Measurements from ENCODE around the gene SLC7A4.
"Not testable (repeated sequence)": the region's sequence is repeated elsewhere in the genome, so short reads cannot be mapped to it uniquely, and the experiment has no call there.

SLC7A4 gene

GRCh38 chr22:21014726-21015465 is 17.5 kb downstream of the SLC7A4 start, which contains the start of gene P2RX6:
TSS of gene P2RX6 (plus strand) at chr22:21015165. CDS start at chr22:21015175, 10 bp downstream.
- DNase-seq = no peak

DNA sequence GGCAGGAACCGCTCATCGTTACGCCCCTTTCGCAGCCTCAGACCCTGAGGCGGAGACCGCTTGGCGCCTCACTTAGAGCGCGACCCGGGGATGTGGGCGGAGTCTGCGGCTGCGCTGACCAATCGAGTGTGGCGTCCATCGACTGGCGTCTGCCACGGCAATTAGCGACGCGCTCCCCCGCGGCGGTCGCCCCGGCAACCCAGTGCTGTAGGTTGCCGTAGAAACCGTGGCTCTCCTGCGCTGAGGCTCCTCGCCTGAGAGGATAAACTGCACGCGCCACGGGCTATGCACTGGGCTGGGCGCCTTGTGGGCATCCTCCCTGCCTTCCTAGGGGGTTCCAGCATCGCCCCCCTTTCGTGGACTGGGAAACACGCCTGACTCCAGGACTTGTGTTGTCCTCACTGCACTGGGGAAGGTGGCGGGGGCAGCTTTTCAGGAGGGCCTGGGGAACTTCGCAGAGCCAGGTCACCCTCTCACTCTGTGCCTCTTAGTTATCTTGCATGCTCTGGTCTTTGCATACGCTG is 18.1 kb downstream of the SLC7A4 start:
- no peak for DNase-seq

DNA sequence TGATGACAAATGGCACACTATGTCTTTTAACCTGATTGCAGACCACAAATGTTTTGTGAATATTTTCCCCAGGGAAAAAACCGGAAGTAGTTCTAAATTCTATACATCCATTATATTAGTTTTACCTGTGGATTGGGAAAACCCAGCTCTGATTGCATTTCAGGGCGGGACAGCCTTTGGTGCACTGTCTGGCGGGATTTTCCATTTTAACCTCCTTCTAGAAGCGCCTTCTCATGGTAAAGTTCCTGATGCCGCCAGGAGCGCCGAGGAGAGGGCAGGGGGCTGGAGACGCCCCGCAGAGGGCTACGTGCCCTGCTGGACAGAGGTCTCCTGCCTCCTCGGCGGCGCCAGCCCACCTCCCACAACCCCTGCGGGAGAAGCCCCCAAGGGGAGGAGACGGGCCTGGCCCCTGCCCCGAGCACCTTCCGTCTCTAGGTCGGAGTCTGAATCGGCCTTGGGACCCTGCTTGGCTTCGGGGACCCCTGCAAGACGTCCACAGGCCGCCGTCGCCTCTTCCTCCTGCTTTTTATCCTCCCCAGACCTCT is 18.6 kb downstream of the SLC7A4 start:
- DNase-seq = no peak

DNA sequence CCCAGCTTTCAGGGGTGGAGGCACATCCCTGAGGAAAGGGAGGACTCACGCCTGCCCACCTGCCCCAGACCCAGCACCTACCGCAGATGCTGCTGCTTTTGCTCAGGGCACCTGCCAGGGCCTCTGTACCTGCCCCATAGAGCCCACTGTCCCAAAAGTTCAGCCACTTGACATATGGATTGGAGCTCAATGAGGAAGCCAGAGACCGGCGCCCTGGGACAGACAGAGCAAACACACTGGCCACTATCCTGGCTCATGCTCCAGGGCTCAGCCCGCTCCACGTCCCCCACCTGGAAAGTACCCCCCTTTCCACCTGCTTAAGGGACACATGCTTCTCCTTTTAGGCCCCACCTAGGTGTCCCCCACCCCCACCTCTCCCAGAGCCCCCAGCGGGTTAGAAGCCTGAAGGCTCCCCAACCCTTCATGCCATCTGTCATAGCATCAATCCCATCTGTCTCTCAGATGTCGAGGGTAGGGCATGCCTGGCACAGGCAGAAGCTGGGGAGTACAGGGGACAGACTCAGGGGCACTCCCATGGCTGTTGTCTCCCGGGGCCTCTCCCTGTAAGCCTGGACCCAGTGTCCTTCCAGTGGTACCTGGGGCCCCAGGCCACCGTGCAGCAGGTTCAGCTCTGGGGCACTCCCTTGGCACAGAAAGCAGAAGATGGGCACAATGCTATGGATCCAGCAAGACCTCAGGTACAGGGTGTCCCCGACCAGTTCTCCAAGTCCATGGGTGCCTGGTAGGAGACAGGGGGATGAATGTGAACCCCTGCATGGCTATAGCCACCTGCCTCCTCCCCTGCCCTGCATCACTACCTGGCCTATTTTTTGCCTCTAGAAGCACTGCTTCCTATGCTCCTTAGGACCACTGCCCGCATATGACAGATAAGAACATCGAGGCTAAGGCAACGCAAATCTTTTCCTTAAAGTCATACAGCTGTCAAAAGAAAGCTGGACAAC is 19.6 kb downstream of the SLC7A4 start:
- DNase-seq = no peak

GRCh38 chr22:21010426-21011113 is 21.8 kb downstream of the SLC7A4 start:
- DNase-seq = no peak

DNA sequence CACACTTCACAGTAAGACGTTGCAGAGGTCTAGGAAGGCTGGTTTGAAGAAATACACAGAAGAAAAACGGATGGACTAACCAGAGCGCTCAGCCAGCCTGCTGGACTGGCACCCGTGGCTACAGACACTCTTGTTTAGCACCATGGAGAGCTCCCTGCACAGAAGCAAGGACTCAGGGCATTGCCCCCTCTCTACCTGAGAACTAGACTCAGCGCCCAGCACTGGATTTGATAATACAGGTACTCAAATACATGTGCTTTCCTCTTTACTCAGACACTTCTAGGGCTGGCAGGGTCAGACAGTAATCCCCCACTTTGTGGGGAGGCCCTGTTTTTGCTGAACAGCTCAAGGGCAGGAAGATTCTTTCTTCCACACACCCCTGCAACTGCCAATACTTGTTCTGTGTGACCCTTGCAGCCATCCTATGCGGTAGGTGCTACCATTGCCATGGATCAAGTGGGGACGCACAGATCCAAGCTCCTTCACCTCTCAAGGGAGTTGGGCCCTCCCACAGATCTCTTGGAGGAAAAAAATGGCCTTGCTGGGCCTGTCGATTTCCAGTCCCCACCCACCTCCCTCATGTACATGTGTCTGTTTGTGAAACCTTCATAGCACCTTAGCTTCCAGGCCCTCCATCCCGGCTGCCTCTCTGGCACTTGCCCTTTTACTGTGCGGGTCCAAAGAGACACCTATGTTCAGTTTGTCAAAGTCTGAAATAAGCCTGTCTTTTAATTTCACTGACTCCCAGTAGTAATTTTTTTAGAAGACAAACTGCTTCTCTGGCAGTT is 22.5 kb downstream of the SLC7A4 start:
- DNase-seq = no peak

- not testable (repeated sequence) for DNase-seq
Observed at GRCh38 chr22:21009208-21009607, 23.2 kb downstream of the SLC7A4 start.

DNA sequence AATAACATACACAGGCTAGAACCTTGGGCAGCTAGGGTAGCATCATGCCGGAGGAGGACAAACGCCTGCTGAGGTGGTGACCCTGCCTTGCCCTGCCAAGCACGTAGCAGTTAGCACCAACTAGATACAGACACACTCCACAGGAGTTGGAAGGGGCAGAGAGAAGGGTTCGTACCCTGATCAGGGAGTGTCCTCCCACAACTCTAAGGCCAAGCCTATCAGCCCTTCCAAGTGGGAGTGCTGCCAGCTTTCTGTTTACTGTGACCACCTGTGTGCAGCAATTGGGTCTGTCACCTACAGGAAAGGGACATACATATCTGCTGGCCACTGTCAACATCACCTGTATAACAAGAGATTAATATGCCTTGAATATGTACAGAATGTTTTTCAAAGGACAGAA is 28.6 kb downstream of the SLC7A4 start:
- no peak for DNase-seq

DNA sequence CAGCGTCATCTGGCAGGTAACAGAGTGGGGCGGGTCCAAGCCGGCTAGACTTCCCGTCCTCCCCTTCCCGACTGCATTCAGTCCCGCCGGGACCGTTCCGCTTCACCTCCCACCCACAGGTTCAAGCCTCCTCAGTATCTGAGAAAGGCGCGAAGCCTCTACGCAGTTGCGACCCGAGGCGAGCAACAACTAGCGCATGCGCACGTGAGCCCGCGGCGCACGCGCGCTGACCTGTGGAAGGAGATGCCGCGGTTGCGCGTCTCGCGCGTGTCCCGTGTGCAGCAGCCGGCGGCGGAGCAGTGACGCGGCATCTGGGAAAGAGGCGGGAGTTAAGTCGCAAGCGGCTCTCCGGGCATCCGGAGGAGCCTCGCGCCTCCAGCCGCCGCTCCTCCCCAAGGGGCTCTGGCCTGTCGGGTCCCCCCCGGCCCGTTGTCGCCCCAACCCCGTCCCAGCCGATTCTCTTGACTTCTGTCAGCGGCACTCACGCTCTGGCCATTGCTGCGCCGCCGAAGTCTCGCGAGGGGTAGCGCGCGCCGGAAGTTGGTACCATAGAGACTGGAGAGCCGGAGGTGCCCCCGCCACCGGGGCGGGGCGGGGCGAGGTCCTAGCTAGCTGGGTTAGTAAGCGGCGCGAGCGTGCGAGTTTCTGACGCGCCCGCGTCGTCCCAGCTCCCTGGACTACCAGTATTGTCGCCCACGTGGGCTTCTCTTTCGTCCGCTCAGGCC is 30.6 kb downstream of the SLC7A4 start, which contains the start of gene THAP7:
THAP7 (minus strand) TSS at position 518 of the 725 bp plus-strand sequence; CDS start at position 311, 207 bp downstream.
- peak; percentile 87 for DNase-seq

- DNase-seq = no peak
Observed at GRCh38 chr22:21000987-21001600, 31.3 kb downstream of the SLC7A4 start.

DNA sequence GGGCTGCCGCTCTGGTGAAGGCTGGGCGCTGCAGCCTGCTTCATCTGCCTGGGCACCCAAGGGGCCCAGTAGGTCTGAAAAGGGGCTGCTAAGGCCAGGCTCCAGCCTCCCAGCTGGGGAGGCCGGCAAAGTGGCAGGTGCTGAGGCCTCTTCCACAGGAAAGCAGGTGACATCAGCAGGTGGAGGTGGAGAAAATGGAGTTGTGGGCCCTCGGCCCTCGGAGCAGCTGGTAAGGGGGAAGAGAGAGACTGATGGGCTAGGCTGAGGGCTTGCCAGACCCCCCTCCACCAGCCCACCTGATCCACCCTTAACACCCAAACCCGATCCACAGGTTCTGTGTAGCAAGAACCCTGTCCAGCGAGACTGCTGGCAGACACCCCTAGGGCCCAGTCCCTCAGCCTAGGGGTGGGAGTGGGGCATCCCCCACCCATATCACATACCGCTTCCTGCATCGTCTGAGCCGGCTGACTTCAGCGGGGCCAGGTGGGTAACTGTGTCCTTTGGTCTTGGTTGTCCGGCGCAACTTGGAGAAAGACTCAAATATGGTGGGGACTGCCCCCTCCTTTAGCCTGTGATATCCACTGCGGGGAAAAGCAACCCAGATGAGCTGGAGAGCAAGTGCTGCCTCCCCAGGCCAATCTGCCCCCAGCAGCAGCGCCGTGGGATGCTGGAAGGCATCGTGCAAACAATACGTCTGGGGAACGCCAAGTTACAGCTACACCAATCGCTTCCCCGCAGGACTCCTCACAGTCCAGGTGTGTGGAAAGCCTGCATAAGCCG is 32.0 kb downstream of the SLC7A4 start:
- DNase-seq = no peak

GRCh38 chr22:20999350-21000206 is 32.8 kb downstream of the SLC7A4 start:
- DNase-seq = no peak

DNA sequence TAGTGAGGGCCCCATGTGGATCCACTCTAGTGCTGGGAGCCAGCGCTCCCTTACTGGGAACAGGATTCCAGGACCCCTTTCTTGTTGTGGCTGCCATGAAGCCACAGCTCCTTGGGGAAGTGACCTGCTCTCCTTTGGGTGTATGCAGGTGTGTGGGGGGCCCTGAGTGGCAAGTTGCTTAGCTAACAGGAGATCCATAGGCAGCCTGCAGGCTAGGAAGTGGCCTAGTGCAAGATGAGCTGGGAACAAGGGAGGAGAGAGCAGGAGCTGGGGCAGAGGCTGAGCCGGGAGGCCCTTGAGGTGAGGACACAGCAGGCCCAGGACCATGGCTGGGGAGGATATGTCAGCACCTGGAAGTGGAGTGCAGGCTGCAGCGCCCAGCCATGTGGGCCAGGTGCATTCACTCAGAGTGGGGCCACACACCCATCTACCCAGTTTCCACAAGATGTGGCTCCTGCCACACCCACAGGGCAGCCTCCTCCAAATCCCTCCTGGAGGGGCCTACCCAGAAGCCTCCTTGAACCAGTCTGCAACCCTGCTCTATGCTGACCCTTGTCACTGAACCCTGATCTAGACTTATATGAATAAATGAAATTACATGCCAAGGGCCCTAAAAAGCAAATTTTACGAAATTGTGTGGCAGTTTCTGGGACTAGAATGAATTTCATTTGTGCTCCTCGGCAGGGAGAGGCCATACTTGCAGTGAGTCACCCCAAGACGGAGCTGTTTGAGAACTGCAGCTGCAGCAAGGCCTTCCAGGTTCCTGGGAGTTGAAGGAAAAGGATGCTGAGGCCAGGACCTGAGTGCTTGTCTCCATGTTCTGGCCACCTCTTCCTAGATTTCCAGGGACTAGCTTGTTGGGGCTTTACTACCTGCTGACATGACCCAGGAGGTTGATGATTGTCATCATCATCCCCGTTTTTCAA is 33.7 kb downstream of the SLC7A4 start:
- no peak for DNase-seq

- no peak for DNase-seq
Observed at GRCh38 chr22:20997536-20998257, 34.7 kb downstream of the SLC7A4 start.

DNA sequence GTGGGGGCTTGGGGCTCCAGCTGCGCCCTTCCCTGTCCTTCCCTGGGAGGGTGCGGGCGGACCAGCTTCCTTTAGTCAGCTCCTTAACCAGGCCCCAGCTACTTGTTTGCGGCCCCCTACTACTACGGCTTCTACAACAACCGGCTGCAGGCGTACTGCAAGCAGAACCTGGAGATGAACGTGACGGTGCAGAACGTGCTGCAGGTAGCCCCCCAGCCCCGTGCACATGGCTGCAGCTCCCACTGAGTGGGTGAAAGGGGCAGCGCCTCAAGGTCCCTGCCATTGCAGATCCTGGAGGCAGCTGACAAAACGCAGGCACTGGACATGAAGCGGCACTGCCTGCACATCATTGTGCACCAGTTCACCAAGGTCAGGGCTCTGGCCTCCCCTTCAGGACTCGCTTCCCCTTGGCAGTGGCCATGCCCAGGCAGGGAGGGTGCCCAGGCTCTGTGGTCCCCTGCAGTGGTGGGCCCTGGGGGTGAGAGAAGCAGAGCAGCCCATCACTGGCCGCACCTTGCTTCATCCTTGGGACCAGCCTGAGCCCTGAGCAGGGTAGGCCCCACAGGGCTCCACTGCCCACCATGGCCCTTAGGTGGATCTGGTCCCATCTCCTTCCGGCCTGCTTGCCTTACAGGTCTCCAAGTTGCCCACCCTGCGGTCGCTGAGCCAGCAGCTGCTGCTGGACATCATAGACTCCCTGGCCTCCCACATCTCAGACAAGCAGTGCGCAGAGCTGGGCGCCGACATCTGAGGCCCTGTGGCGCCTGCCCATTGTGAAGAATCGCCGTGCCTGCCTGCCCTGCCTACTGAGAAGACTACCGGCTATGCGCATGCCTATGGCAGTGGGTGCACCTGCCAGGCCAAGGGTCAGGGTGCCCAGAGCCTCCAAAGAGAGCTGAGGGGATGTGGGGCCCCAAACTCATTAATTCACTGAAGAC is 35.5 kb downstream of the SLC7A4 start:
- no peak for DNase-seq

- DNase-seq = no peak
Observed at GRCh38 chr22:20996031-20996410, 36.3 kb downstream of the SLC7A4 start.
